ENCODE results near the gene ACAP2. TPM values are rescaled to one million over a fixed set of nuclear protein-coding genes. Genes with fewer than 3 reads are reported as not detected.

The ACAP2 gene
- total RNA-seq, 1 experiment from 2014 or later = 57.9 TPM

DNA sequence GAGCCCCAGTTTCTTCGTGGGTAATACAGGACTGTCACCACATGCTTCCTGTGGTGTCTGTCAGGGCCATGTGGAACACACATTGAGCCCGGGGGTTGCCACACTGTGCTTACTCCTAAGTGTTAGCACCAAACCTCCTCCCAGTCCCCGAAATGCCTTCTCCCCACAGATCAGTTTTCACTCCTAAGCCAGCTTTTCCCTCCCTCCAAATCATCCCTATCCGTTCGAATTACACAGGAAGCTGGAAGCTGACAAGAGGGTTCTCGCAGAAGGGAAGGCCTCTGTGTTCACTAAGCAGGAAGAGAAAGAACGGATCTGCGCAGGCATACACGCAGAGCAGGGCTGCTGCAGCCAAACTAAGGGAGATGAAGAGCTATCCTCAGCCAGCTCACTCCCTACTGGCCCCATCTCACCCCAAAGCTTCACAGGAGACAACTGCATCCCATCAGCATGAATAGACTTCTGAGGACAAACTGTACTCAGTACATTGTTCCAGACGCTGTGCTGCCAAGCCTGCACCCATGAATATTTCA lies 204.2 kb downstream of the ACAP2 start:
- no peaks in the 10 kb centered on the region for H3K27me3 ChIP-seq (ENCODE audit: control insufficient read depth, insufficient read depth, low read length)
- CTCF ChIA-PET = no interaction called here
- in situ Hi-C loops (cut with HindIII; ENCODE audit: low pct_unique_long_range_greater_than_20kb, low sequenced_read_pairs) (no loop called here), intact Hi-C loops (cut with micrococcal nuclease; ENCODE audit: unreplicated experiment) (no loop called here)
- TF ChIP-seq POLR2AphosphoS5 (IDR thresholded peaks at IDR 0.05; ENCODE audit: low read depth, low read length) (no peak), SIN3A (IDR thresholded peaks at IDR 0.05; ENCODE audit: borderline replicate concordance, insufficient read depth, low read depth, low read length) (no peak), TCF7L2 (IDR thresholded peaks at IDR 0.05; ENCODE audit: low read depth, low read length) (no peak)
- TF ChIP-seq, protein P1, sequence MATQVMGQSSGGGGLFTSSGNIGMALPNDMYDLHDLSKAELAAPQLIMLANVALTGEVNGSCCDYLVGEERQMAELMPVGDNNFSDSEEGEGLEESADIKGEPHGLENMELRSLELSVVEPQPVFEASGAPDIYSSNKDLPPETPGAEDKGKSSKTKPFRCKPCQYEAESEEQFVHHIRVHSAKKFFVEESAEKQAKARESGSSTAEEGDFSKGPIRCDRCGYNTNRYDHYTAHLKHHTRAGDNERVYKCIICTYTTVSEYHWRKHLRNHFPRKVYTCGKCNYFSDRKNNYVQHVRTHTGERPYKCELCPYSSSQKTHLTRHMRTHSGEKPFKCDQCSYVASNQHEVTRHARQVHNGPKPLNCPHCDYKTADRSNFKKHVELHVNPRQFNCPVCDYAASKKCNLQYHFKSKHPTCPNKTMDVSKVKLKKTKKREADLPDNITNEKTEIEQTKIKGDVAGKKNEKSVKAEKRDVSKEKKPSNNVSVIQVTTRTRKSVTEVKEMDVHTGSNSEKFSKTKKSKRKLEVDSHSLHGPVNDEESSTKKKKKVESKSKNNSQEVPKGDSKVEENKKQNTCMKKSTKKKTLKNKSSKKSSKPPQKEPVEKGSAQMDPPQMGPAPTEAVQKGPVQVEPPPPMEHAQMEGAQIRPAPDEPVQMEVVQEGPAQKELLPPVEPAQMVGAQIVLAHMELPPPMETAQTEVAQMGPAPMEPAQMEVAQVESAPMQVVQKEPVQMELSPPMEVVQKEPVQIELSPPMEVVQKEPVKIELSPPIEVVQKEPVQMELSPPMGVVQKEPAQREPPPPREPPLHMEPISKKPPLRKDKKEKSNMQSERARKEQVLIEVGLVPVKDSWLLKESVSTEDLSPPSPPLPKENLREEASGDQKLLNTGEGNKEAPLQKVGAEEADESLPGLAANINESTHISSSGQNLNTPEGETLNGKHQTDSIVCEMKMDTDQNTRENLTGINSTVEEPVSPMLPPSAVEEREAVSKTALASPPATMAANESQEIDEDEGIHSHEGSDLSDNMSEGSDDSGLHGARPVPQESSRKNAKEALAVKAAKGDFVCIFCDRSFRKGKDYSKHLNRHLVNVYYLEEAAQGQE (IDR thresholded peaks at IDR 0.05; ENCODE audit: insufficient read depth in 1 of 2, low read depth in 2 of 2, low read length in 1 of 2) = no peak
- TF ChIP-seq, protein P2, sequence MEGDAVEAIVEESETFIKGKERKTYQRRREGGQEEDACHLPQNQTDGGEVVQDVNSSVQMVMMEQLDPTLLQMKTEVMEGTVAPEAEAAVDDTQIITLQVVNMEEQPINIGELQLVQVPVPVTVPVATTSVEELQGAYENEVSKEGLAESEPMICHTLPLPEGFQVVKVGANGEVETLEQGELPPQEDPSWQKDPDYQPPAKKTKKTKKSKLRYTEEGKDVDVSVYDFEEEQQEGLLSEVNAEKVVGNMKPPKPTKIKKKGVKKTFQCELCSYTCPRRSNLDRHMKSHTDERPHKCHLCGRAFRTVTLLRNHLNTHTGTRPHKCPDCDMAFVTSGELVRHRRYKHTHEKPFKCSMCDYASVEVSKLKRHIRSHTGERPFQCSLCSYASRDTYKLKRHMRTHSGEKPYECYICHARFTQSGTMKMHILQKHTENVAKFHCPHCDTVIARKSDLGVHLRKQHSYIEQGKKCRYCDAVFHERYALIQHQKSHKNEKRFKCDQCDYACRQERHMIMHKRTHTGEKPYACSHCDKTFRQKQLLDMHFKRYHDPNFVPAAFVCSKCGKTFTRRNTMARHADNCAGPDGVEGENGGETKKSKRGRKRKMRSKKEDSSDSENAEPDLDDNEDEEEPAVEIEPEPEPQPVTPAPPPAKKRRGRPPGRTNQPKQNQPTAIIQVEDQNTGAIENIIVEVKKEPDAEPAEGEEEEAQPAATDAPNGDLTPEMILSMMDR (IDR thresholded peaks at IDR 0.05) = no peak
- DNase-seq (ENCODE audit: low read depth, low spot score) (no peak), ATAC-seq (no peak)
- H3K27ac ChIP-seq (ENCODE audit: low read length) = no peak overlapping the region
- no peaks in the 10 kb centered on the region for H3K9me3 ChIP-seq (ENCODE audit: control insufficient read depth, insufficient read depth, low read depth, low read length)
- POLR2A ChIA-PET = no interaction called here
- no peaks in the 10 kb centered on the region for H3K4me1 ChIP-seq (ENCODE audit: control insufficient read depth, insufficient read depth, low read length)
- no peak overlapping the region for H3K4me3 ChIP-seq (ENCODE audit: low read depth in 2 of 2, low read length in 2 of 2)
- no peaks in the 10 kb centered on the region for H3K36me3 ChIP-seq (ENCODE audit: control insufficient read depth, insufficient read depth, low read length)
- BruUV-seq (replicated peaks) = no TSS peak

DNA sequence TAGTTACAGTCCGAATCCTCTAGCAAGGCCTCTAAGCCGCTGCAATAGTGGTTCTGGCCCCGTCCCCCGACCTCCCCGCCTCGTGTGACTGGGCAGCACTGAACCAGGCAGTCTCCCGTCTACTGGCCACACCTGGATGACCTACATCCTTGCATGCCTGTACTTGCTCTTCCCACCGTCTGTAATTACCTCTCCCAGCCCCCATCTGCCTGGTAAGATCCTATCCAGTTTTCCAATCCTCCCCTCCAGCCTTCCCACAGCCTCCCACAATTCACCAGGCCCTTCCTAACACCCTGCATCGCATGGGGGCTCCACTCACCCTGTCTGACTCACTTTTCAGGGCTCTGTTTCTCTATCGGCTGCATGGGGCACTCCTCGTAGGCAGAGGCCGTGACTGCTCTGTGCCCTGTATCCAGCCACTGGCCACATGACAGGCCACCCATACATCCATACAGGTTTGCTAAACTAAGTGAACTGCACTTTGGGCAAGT lies 204.7 kb downstream of the ACAP2 start:
- ChIA-PET CTCF (no interaction called here), POLR2A (no interaction called here)
- DNase-seq (ENCODE audit: low read depth, low spot score) = no peak
- intact Hi-C loops (cut with micrococcal nuclease; ENCODE audit: unreplicated experiment) (no loop called here), in situ Hi-C loops (cut with HindIII; ENCODE audit: low pct_unique_long_range_greater_than_20kb, low sequenced_read_pairs) (no loop called here)
- TF ChIP-seq POLR2AphosphoS5 (IDR thresholded peaks at IDR 0.05; ENCODE audit: low read depth, low read length) (no peak), TCF7L2 (IDR thresholded peaks at IDR 0.05; ENCODE audit: low read depth, low read length) (no peak), SIN3A (IDR thresholded peaks at IDR 0.05; ENCODE audit: borderline replicate concordance, insufficient read depth, low read depth, low read length) (no peak)
- TF ChIP-seq, protein P1 (IDR thresholded peaks at IDR 0.05; ENCODE audit: insufficient read depth in 1 of 2, low read depth in 2 of 2, low read length in 1 of 2) = no peak
- TF ChIP-seq, protein P2 (IDR thresholded peaks at IDR 0.05) = no peak
- Histone ChIP-seq H3K27ac (ENCODE audit: low read length) (no peak overlapping the region), H3K4me1 (ENCODE audit: control insufficient read depth, insufficient read depth, low read length) (no peaks in the 10 kb centered on the region), H3K27me3 (ENCODE audit: control insufficient read depth, insufficient read depth, low read length) (no peaks in the 10 kb centered on the region), H3K4me3 (ENCODE audit: low read depth in 2 of 2, low read length in 2 of 2) (no peak overlapping the region), H3K9me3 (ENCODE audit: control insufficient read depth, insufficient read depth, low read depth, low read length) (no peaks in the 10 kb centered on the region), H3K36me3 (ENCODE audit: control insufficient read depth, insufficient read depth, low read length) (no peaks in the 10 kb centered on the region)
- BruUV-seq (replicated peaks) = no TSS peak
- ATAC-seq = no peak
